NCI-H1417 treated with DMSO at 0.1 percent for 48 hours (cell line): ENCODE results near the gene UGT3A1.

Experiments used
- DNase-seq: peaks from one replicate; lab custom pipeline; 2025; lab: John Stamatoyannopoulos, UW

Gene UGT3A1

DNA sequence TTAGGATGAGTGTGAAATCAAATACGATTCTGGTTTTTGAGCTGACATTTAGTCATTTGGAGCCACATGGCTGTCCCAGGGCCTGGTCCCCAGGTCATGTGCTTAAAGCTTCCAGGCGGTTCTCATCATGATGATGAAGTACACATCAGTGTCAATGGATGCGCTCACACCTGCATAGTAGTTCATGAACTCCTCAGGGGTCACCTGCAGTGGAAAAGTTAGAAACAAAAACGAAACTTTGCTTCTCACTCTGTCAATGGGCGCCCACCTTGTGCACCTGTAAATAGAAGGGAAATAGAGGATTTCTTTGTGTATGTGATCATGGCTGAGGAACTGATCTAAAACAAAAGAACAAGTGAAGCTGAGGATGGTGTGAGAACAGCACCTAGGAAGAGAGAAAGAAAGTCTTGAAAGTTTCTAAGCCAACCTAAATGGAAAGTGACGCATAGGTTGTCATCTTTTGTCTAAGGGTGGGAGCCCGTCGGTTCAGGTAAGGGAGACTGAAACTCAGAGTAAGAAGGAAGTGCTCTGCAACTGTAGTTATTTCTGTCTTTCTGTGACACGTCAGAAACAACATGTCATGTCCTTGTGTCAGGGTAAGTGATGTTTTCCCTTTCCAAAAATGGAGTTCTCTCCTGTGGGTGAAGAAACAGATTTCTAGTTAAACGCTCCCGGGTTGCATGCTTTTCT is 86.6 kb downstream of the UGT3A1 start:
- DNase-seq, result no peak

DNA sequence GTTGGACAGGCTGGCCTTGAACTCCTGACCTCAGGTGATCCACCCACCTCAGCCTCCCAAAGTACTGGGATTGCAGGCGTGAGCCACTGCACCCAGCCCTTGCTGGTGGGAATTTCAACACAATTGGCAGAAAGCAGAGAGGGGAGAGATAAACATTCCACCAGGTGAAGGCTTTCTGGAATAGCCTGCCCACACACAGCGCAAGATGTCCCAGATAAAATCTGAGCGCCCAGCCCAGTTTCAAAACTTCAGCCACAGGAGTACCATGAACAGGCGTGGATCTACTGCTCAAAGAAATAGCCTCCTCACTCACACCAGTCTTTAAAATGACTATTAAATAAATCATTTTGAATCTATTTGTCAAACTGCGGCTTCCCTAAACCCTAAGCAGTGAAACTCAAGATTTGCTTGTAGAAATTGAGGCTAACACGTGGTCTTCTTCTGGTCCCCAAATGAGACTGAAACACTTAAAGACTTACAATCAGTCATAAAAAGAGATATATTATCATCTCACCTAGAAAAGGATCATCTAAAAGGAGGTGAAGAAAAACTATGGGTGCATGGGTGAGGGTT is 87.5 kb downstream of the UGT3A1 start:
- no peak for DNase-seq

DNA sequence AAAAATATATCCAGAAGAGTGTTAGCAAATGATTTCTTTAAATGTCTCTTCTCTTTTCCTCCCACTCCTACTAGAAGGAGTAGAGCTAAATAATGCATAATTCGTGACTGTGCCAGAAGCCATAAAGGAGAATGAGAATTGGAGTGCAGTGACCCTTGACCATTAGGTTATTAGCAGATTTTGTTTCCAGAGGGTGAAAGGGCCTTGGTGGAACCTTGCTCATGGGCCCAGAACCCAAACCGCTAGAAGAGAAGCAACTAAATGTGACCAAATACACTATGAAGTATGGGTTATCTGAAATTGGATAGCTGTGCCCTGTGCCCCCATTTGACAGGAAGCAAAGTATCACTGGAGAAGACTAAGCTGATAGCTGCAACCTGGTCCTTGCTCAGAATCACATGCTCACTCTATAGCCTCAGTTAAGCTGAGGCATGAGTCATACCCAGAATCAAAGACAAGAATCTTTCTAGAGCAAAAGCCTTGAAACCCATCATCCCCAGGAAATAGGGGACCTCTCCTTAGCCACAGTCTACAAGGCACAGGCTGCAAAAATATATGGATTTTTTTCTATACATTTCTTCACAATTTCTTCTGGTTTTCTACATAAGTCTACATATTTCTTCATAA is 89.0 kb downstream of the UGT3A1 start:
- DNase-seq, result no peak
